ENCODE measurements around the gene NLK.

GRCh38 chr17:28151001-28151400 lies 108.5 kb downstream of the NLK start:
- TF ChIP-seq CTCF (IDR thresholded peaks at IDR 0.05) = no peak
- no peak for TF ChIP-seq POLR2A (IDR thresholded peaks at IDR 0.05)

Measured in tibial nerve (tissue), 3 donors.